Measurements from ENCODE around the gene FAM118B.

DNA sequence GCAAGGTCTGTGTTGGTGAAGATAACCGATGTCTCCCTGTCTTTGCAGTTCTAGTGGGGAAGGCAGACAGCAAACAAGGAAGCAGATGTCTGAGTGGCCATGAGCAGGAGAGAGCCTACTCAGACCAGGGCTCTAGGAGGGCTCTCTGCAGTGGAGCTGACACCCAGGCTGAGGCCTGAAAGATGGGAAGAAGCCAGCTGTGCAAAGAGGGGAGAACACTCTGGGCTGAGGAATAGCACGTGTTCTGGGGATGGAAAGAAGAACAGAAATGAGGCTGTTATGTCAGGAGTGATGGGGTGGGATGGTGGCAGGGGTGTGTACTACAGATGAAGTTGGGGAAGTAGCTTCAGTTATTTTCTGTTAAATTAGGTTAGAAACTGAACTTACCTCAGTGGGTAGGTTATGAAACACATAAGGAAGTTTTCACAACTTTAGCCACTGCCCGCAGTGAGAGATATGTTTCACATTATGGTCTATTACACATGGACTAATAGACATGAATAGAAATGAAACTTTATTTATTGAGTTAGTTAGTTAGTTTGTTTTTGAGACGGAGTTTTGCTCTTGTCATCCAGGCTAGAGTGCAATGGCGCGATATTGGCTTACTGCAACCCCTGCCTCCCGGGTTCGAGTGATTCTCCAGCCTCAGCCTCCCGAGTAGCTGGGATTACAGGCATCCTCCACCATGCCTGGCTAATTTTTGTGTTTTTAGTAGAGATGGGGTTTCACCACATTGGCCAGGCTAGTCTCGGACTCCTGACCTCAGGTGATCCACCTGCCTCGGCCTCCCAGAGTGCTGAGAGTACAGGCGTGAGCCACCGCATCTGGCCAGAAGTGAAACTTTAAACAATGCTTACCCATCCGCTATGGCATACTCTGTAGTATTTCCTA, 100.1 kb downstream of the FAM118B start:
- TF ChIP-seq TCF12 (IDR thresholded peaks at IDR 0.05; ENCODE audit: low read depth): no peak
- TF ChIP-seq MAX (IDR thresholded peaks at IDR 0.05): no peak
- TF ChIP-seq EP300 (IDR thresholded peaks at IDR 0.05; ENCODE audit: borderline replicate concordance): no peak
- TF ChIP-seq TAF1 (IDR thresholded peaks at IDR 0.05; ENCODE audit: low read depth): no peak
- no peak for TF ChIP-seq EGR1 (IDR thresholded peaks at IDR 0.05)
- TF ChIP-seq CREB1 (IDR thresholded peaks at IDR 0.05; ENCODE audit: low read depth): no peak
- TF ChIP-seq, protein P1, sequence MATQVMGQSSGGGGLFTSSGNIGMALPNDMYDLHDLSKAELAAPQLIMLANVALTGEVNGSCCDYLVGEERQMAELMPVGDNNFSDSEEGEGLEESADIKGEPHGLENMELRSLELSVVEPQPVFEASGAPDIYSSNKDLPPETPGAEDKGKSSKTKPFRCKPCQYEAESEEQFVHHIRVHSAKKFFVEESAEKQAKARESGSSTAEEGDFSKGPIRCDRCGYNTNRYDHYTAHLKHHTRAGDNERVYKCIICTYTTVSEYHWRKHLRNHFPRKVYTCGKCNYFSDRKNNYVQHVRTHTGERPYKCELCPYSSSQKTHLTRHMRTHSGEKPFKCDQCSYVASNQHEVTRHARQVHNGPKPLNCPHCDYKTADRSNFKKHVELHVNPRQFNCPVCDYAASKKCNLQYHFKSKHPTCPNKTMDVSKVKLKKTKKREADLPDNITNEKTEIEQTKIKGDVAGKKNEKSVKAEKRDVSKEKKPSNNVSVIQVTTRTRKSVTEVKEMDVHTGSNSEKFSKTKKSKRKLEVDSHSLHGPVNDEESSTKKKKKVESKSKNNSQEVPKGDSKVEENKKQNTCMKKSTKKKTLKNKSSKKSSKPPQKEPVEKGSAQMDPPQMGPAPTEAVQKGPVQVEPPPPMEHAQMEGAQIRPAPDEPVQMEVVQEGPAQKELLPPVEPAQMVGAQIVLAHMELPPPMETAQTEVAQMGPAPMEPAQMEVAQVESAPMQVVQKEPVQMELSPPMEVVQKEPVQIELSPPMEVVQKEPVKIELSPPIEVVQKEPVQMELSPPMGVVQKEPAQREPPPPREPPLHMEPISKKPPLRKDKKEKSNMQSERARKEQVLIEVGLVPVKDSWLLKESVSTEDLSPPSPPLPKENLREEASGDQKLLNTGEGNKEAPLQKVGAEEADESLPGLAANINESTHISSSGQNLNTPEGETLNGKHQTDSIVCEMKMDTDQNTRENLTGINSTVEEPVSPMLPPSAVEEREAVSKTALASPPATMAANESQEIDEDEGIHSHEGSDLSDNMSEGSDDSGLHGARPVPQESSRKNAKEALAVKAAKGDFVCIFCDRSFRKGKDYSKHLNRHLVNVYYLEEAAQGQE (IDR thresholded peaks at IDR 0.05; ENCODE audit: low read depth): no peak
- TF ChIP-seq NFIC (IDR thresholded peaks at IDR 0.05): no peak
- TF ChIP-seq ZBTB7A (IDR thresholded peaks at IDR 0.05; ENCODE audit: low read depth): no peak
